ENCODE results near the gene PRDM8.

DNA sequence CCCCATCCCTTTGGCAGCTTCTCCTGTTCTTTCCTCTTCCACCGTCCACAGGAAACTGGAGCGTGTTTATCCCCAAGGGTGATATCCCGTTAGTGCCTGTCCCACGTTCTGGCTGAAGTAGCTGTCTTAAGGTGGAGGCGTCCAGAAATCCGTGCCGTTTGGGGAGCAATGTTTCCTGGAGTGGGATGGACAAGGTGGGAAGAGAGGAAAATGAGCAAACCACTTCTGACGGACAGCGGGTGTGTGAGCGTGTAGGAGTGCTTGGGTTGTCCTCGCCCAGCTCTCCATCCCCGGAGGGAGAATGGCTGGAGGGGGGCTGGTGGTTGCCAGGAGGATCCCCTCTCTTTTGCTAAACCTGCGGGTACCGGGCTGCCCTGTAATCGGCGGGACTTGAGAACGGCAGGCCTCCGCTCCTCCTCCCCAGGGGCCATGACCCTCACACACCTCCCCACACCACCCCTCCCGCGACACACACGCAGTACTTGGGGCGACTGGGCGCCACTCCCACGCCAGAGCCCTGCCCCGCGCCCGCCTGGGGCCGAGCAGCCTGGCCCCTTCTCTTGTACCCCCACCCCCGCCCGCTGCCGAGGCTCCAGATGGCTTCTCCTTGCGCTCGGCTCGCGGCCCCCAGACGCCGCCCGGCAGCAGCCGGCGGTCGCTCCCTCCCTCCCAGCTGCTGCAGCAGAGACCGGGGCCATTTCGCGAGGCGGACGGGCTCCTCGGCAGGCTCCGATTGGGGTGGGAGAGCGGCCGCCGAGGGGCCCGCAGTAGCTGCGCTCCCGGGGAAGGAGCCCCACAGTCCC, 13.9 kb upstream of the PRDM8 start:
- no peak for TF ChIP-seq EZH2 (IDR thresholded peaks at IDR 0.05; ENCODE audit: borderline replicate concordance, low read depth, low read length, poor library complexity, severe bottlenecking)
- TF ChIP-seq, protein P1, sequence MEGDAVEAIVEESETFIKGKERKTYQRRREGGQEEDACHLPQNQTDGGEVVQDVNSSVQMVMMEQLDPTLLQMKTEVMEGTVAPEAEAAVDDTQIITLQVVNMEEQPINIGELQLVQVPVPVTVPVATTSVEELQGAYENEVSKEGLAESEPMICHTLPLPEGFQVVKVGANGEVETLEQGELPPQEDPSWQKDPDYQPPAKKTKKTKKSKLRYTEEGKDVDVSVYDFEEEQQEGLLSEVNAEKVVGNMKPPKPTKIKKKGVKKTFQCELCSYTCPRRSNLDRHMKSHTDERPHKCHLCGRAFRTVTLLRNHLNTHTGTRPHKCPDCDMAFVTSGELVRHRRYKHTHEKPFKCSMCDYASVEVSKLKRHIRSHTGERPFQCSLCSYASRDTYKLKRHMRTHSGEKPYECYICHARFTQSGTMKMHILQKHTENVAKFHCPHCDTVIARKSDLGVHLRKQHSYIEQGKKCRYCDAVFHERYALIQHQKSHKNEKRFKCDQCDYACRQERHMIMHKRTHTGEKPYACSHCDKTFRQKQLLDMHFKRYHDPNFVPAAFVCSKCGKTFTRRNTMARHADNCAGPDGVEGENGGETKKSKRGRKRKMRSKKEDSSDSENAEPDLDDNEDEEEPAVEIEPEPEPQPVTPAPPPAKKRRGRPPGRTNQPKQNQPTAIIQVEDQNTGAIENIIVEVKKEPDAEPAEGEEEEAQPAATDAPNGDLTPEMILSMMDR (conservative IDR thresholded peaks at IDR 0.05; ENCODE audit: low read depth, low read length) = no peak

All from A673 (cell line).